ENCODE measurements around the gene CACNA1D.

The CACNA1D gene

DNA sequence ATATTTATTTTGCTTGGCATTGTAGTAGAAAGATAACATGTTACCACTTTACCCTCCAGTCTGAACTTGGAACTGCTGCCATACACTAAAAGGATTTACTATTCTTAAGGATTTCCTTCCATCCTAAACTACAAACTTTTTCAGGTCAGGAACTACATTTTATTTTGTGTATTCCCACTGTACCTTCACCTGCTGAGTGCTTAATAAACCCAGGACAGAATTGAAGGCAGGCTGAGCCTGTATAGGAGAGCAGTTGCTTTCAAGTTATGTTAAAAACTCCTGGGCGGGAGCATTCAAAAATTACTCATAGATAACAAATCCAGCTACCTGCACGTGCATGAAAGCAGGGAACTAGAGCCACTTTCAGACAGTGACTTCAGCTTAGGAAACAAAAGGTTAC is 58.3 kb downstream of the CACNA1D start:
- Histone ChIP-seq H3K27ac (ENCODE audit: low read length) (no peak overlapping the region), H3K36me3 (replicated peaks; ENCODE audit: low read depth, low read length) (no peaks in the 10 kb centered on the region), H3K27me3 (ENCODE audit: low read depth, low read length) (no peaks in the 10 kb centered on the region), H3K4me2 (ENCODE audit: low read length) (no peak overlapping the region), H3K9me3 (ENCODE audit: insufficient read depth, low read length) (no peaks in the 10 kb centered on the region), H3K79me2 (ENCODE audit: low read length) (no peaks in the 10 kb centered on the region), H3K4me1 (ENCODE audit: low read length) (peaks cover 34% of the 10 kb centered on the region), H2AFZ (ENCODE audit: low read depth, low read length) (no peak overlapping the region), H4K20me1 (ENCODE audit: insufficient read depth, low read length) (no peaks in the 10 kb centered on the region), H3K9ac (ENCODE audit: low read length) (no peak overlapping the region), H3K4me3 (ENCODE audit: low read length) (no peak overlapping the region)
- TF ChIP-seq CTCF (IDR thresholded peaks at IDR 0.05; ENCODE audit: low read depth, low read length): no peak
- TF ChIP-seq EZH2phosphoT487 (IDR thresholded peaks at IDR 0.05; ENCODE audit: low read depth): no peak

DNA sequence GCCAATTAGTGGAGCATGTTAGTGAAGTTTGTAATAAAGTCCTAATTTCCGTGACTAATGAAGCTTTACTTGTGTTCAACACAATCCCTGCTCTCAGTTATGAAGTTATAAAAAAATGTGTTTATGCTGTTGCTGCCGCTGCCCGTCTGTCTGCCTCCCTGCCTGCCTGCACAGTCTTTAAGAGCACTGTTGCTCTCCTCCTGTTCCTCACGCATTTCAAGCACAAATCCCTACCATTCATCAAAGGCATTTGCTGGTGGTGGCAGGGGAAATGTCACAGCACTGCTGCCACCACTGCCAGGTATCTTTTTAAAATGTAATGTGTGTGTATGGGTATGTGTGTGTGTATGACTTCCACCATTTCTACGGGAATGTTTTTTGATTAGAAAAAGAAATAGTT is 58.8 kb downstream of the CACNA1D start:
- Histone ChIP-seq H3K27ac (ENCODE audit: low read length) (no peak overlapping the region), H3K4me1 (ENCODE audit: low read length) (peaks cover 34% of the 10 kb centered on the region), H2AFZ (ENCODE audit: low read depth, low read length) (no peak overlapping the region), H3K4me3 (ENCODE audit: low read length) (no peak overlapping the region), H3K4me2 (ENCODE audit: low read length) (no peak overlapping the region), H3K27me3 (ENCODE audit: low read depth, low read length) (no peaks in the 10 kb centered on the region), H3K9ac (ENCODE audit: low read length) (no peak overlapping the region), H3K9me3 (ENCODE audit: insufficient read depth, low read length) (no peaks in the 10 kb centered on the region), H3K36me3 (replicated peaks; ENCODE audit: low read depth, low read length) (no peaks in the 10 kb centered on the region), H4K20me1 (ENCODE audit: insufficient read depth, low read length) (no peaks in the 10 kb centered on the region), H3K79me2 (ENCODE audit: low read length) (no peaks in the 10 kb centered on the region)
- no peak for TF ChIP-seq EZH2phosphoT487 (IDR thresholded peaks at IDR 0.05; ENCODE audit: low read depth)
- no peak for TF ChIP-seq CTCF (IDR thresholded peaks at IDR 0.05; ENCODE audit: low read depth, low read length)

GRCh38 chr3:53554559-53555067 is 60.2 kb downstream of the CACNA1D start:
- peak overlapping the region; percentile 72 for H3K27ac ChIP-seq (ENCODE audit: low read length)
- no peak for TF ChIP-seq CTCF (IDR thresholded peaks at IDR 0.05; ENCODE audit: low read depth, low read length)

DNA sequence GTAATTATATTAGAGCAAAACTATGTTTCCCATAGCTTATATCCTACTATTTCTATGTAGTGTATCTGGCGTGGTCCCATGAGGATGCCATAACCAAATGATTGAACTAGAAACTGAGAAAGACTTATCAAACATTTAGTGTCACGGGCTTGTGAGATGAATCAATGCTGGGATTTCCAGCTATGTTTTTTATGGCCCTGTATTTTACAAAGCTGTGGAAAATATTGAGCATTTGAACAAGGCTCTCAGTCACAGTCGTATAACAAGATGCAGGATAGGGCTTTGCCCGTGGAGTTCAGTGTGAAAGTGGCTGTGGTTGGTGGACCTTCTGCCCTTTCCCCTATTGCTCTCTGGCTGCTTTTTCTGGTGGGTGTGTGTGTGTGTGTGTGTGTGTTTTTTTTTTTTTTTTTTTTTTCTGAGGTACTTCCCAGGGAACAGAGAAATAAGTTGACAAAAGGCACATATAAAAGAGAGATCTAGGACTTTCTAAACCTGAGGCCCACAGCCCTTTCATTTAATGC is 60.7 kb downstream of the CACNA1D start:
- no peak for TF ChIP-seq EZH2phosphoT487 (IDR thresholded peaks at IDR 0.05; ENCODE audit: low read depth)
- no peak for TF ChIP-seq CTCF (IDR thresholded peaks at IDR 0.05; ENCODE audit: low read depth, low read length)
- Histone ChIP-seq H3K4me2 (ENCODE audit: low read length) (peak overlapping the region; percentile 76), H3K9me3 (ENCODE audit: insufficient read depth, low read length) (no peaks in the 10 kb centered on the region), H4K20me1 (ENCODE audit: insufficient read depth, low read length) (no peaks in the 10 kb centered on the region), H3K9ac (ENCODE audit: low read length) (peak overlapping the region; percentile 37), H3K36me3 (replicated peaks; ENCODE audit: low read depth, low read length) (no peaks in the 10 kb centered on the region), H3K27me3 (ENCODE audit: low read depth, low read length) (no peaks in the 10 kb centered on the region), H3K27ac (ENCODE audit: low read length) (peak overlapping the region; percentile 72), H3K4me3 (ENCODE audit: low read length) (peak overlapping the region; percentile 36), H3K79me2 (ENCODE audit: low read length) (no peaks in the 10 kb centered on the region), H2AFZ (ENCODE audit: low read depth, low read length) (peak overlapping the region; percentile 77), H3K4me1 (ENCODE audit: low read length) (peaks cover 34% of the 10 kb centered on the region)

More at GRCh38 chr3:53554559-53555067, 60.2 kb downstream of the CACNA1D start:
- Histone ChIP-seq H3K4me1 (ENCODE audit: low read length) (peaks cover 34% of the 10 kb centered on the region), H3K36me3 (replicated peaks; ENCODE audit: low read depth, low read length) (no peaks in the 10 kb centered on the region), H3K4me3 (ENCODE audit: low read length) (peak overlapping the region; percentile 36), H3K9ac (ENCODE audit: low read length) (0 out of 2 replicates have a peak overlapping the region, but pooled peaks have one; percentile 37), H3K4me2 (ENCODE audit: low read length) (peak overlapping the region; percentile 76), H3K27me3 (ENCODE audit: low read depth, low read length) (no peaks in the 10 kb centered on the region), H3K79me2 (ENCODE audit: low read length) (no peaks in the 10 kb centered on the region), H4K20me1 (ENCODE audit: insufficient read depth, low read length) (no peaks in the 10 kb centered on the region), H3K9me3 (ENCODE audit: insufficient read depth, low read length) (no peaks in the 10 kb centered on the region), H2AFZ (ENCODE audit: low read depth, low read length) (peak overlapping the region; percentile 66)

Data from OCI-LY3 (cell line).